Adrenal gland (tissue), 5 donors: ENCODE data around the gene TSC22D2.

ENCODE experiments used
- CTCF ChIP-seq, 6 experiments: fragments of 450-650 bp in 4 of 6; fragments of 200-600 bp in 2 of 6; sonication (generic) in 1 of 6; IDR thresholded peaks; 1 replicate in 5 of 6; 2 replicates in 1 of 6; pipeline versions ENCODE4 v1.5.1 to v1.8.0; 2016 to 2021; ENCODE audit warnings: antibody characterized with exemption in 6 of 6, mild to moderate bottlenecking in 2 of 6, moderate library complexity in 1 of 6
- POLR2A ChIP-seq, 2 donors: fragments of 450-650 bp; IDR thresholded peaks; one replicate each; pipeline ENCODE4 v1.6.1; 2017; ENCODE audit warnings: antibody characterized with exemption in 2 of 2, mild to moderate bottlenecking in 2 of 2, moderate library complexity in 1 of 2
- donor health status: DM: no; HTN: no; CAD: no.

- no peak for TF ChIP-seq CTCF (IDR thresholded peaks at IDR 0.05)
- TF ChIP-seq POLR2A (IDR thresholded peaks at IDR 0.05) = no peak
Observed at GRCh38 chr3:150374975-150375374, 33.1 kb upstream of the TSC22D2 start.
